Right lobe of liver (tissue), 4 donors: ENCODE results near the gene COLEC12.

Source experiments
- CTCF ChIP-seq, 4 donors: fragments of 200-600 bp in 3 of 4; fragments of 450-650 bp in 1 of 4; IDR thresholded peaks; one replicate each; pipeline versions ENCODE4 v1.5.1 to v1.8.0; 2016 to 2022; ENCODE audit warnings: antibody characterized with exemption in 4 of 4, mild to moderate bottlenecking in 2 of 4
- POLR2A ChIP-seq: fragments of 450-650 bp; IDR thresholded peaks from one replicate; pipeline ENCODE4 v1.6.1; 2017; ENCODE audit warnings: antibody characterized with exemption, mild to moderate bottlenecking
- donor health status: DM: no; HTN: no; CAD: no.
- donor health status: DM: no; HTN: no; CAD: no.
- donor health status: DM: no; HTN: yes; CAD: no.

GRCh38 chr18:434410-434809 lies 66.1 kb downstream of the COLEC12 start:
- TF ChIP-seq CTCF (IDR thresholded peaks at IDR 0.05): no peak
- no peak for TF ChIP-seq POLR2A
